ENCODE results near the gene ANKFY1. TPM values are rescaled to one million over a fixed set of nuclear protein-coding genes. Genes with fewer than 3 reads are reported as not detected.

Gene ANKFY1
- total RNA-seq, 1 experiment from 2014 or later, result 63.2 TPM

- TF ChIP-seq CTCF (conservative IDR thresholded peaks at IDR 0.05; ENCODE audit: low read depth, low read length) (no peak), EZH2 (IDR thresholded peaks at IDR 0.05; ENCODE audit: borderline replicate concordance, low read depth, low read length, poor library complexity, severe bottlenecking) (no peak)
- no peak overlapping the region for H3K4me3 ChIP-seq (ENCODE audit: low read depth, low read length, poor library complexity, severe bottlenecking)
- no TSS peak for BruUV-seq (replicated peaks)
- intact Hi-C loops (cut with micrococcal nuclease; ENCODE audit: unreplicated experiment), result no loop called here
- POLR2A ChIA-PET (ENCODE audit: low non-redundant PET), result no interaction called here
- CTCF ChIA-PET, result no interaction called here
- H3K36me3 ChIP-seq (ENCODE audit: insufficient read depth, low read length, poor library complexity, severe bottlenecking), result no peaks in the 10 kb centered on the region
- no peak for DNase-seq (ENCODE audit: low spot score)
- no peaks in the 10 kb centered on the region for H3K4me1 ChIP-seq (ENCODE audit: insufficient read depth, low read length, poor library complexity, severe bottlenecking)
- H3K27ac ChIP-seq (ENCODE audit: low read depth, low read length, poor library complexity, severe bottlenecking), result no peak overlapping the region
- H3K9me3 ChIP-seq (ENCODE audit: low read depth, low read length, poor library complexity, severe bottlenecking), result no peaks in the 10 kb centered on the region
- no peaks in the 10 kb centered on the region for H3K27me3 ChIP-seq (replicated peaks; ENCODE audit: insufficient read depth, low read depth, low read length, poor library complexity)
Observed at GRCh38 chr17:4159761-4160160, 104.0 kb downstream of the ANKFY1 start.

- ChIA-PET CTCF (no interaction called here), POLR2A (ENCODE audit: low non-redundant PET) (no interaction called here)
- BruUV-seq (replicated peaks), result no TSS peak
- no peak overlapping the region for H3K27ac ChIP-seq (ENCODE audit: low read depth, low read length, poor library complexity, severe bottlenecking)
- no peaks in the 10 kb centered on the region for H3K9me3 ChIP-seq (ENCODE audit: low read depth, low read length, poor library complexity, severe bottlenecking)
- DNase-seq (ENCODE audit: low spot score), result no peak
- intact Hi-C loops (cut with micrococcal nuclease; ENCODE audit: unreplicated experiment), result no loop called here
- TF ChIP-seq CTCF (conservative IDR thresholded peaks at IDR 0.05; ENCODE audit: low read depth, low read length), result no peak
- TF ChIP-seq EZH2 (IDR thresholded peaks at IDR 0.05; ENCODE audit: borderline replicate concordance, low read depth, low read length, poor library complexity, severe bottlenecking), result no peak
- no peaks in the 10 kb centered on the region for H3K4me1 ChIP-seq (ENCODE audit: insufficient read depth, low read length, poor library complexity, severe bottlenecking)
- H3K36me3 ChIP-seq (ENCODE audit: insufficient read depth, low read length, poor library complexity, severe bottlenecking), result no peaks in the 10 kb centered on the region
- H3K27me3 ChIP-seq (replicated peaks; ENCODE audit: insufficient read depth, low read depth, low read length, poor library complexity), result no peaks in the 10 kb centered on the region
- no peak overlapping the region for H3K4me3 ChIP-seq (ENCODE audit: low read depth, low read length, poor library complexity, severe bottlenecking)
Observed at GRCh38 chr17:4157618-4158333, 106.0 kb downstream of the ANKFY1 start.

GRCh38 chr17:4156750-4157381 lies 106.9 kb downstream of the ANKFY1 start:
- ChIA-PET POLR2A (ENCODE audit: low non-redundant PET) (interaction anchor here (0.5 to 0.6 kb wide), 2 partner anchors 45 to 400 kb away, joined by 6 to 7 read pairs; no protein-coding TSS in a partner anchor), CTCF (no interaction called here)
- Histone ChIP-seq H3K27ac (ENCODE audit: low read depth, low read length, poor library complexity, severe bottlenecking) (no peak overlapping the region), H3K4me1 (ENCODE audit: insufficient read depth, low read length, poor library complexity, severe bottlenecking) (no peaks in the 10 kb centered on the region), H3K36me3 (ENCODE audit: insufficient read depth, low read length, poor library complexity, severe bottlenecking) (no peaks in the 10 kb centered on the region), H3K4me3 (ENCODE audit: low read depth, low read length, poor library complexity, severe bottlenecking) (no peak overlapping the region), H3K27me3 (replicated peaks; ENCODE audit: insufficient read depth, low read depth, low read length, poor library complexity) (no peaks in the 10 kb centered on the region), H3K9me3 (ENCODE audit: low read depth, low read length, poor library complexity, severe bottlenecking) (no peaks in the 10 kb centered on the region)
- intact Hi-C loops (cut with micrococcal nuclease; ENCODE audit: unreplicated experiment), result no loop called here
- TF ChIP-seq CTCF (conservative IDR thresholded peaks at IDR 0.05; ENCODE audit: low read depth, low read length) (peak; percentile 42), EZH2 (IDR thresholded peaks at IDR 0.05; ENCODE audit: borderline replicate concordance, low read depth, low read length, poor library complexity, severe bottlenecking) (no peak)
- BruUV-seq (replicated peaks), result no TSS peak
- no peak for DNase-seq (ENCODE audit: low spot score)

Data from A673 (cell line).